ENCODE data around the gene COL20A1.

Gene COL20A1

GRCh38 chr20:63311833-63312243 lies 18.9 kb downstream of the COL20A1 start:
- no peak overlapping the region for H3K4me3 Mint-ChIP-seq
- no peaks in the 10 kb centered on the region for H3K9me3 Mint-ChIP-seq
- H3K27ac Mint-ChIP-seq, result no peak overlapping the region
- H3K4me1 Mint-ChIP-seq (ENCODE audit: low read depth), result no peaks in the 10 kb centered on the region
- H3K27me3 Mint-ChIP-seq (ENCODE audit: low read depth), result no peaks in the 10 kb centered on the region
- H3K36me3 Mint-ChIP-seq (ENCODE audit: low read depth), result no peaks in the 10 kb centered on the region

DNA sequence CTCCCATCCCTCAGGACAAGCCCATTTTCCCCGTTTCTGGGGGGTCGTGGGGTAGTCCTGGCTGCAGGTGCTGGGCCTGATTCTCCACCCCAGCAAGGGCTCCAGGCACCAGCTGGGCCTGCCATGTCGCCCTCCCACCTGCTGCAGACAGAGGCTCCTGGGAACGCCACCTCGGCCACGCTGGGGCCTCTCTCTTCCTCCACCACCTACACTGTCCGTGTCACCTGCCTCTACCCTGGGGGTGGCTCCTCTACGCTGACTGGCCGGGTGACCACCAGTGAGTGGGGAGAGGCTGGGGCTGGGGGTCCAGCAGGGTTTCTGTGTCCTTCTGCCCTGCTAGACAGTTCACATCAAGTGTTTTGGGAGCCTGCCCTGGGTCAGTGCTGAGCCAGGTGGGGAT lies 19.3 kb downstream of the COL20A1 start:
- no peaks in the 10 kb centered on the region for H3K9me3 Mint-ChIP-seq
- no peak overlapping the region for H3K4me3 Mint-ChIP-seq
- no peaks in the 10 kb centered on the region for H3K4me1 Mint-ChIP-seq (ENCODE audit: low read depth)
- H3K27ac Mint-ChIP-seq, result no peak overlapping the region
- H3K36me3 Mint-ChIP-seq (ENCODE audit: low read depth), result no peaks in the 10 kb centered on the region
- no peaks in the 10 kb centered on the region for H3K27me3 Mint-ChIP-seq (ENCODE audit: low read depth)

DNA sequence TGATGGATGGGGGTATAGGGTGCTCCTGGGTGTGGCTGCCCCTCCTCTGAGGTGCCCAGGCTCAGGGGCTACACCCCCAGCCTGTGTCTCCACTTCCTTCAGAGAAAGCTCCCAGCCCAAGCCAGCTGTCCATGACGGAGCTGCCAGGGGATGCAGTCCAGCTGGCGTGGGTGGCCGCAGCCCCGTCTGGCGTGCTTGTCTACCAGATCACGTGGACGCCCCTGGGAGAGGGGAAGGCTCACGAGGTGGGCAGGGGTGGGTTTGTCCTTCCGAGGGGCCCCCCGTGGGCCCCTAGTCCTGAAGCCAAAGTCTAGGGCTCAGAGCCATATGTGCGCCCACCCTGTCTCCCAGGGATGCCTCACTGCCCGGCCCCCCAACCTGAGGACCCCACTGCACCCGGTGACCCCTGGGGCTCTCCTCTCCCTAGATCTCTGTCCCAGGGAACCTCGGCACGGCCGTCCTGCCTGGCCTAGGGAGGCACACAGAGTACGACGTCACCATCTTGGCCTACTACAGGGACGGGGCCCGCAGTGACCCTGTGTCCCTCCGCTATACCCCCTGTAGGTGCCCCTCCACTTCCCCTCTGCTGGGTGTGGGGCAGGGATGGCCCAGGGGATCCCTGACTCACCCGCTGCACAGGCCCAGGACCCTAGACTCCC lies 19.8 kb downstream of the COL20A1 start:
- Mint-ChIP-seq H3K27ac (no peak overlapping the region), H3K36me3 (ENCODE audit: low read depth) (no peaks in the 10 kb centered on the region), H3K27me3 (ENCODE audit: low read depth) (no peaks in the 10 kb centered on the region), H3K4me1 (ENCODE audit: low read depth) (no peaks in the 10 kb centered on the region), H3K4me3 (no peak overlapping the region), H3K9me3 (no peaks in the 10 kb centered on the region)

GRCh38 chr20:63313349-63314014 lies 20.5 kb downstream of the COL20A1 start:
- no peaks in the 10 kb centered on the region for H3K9me3 Mint-ChIP-seq

DNA sequence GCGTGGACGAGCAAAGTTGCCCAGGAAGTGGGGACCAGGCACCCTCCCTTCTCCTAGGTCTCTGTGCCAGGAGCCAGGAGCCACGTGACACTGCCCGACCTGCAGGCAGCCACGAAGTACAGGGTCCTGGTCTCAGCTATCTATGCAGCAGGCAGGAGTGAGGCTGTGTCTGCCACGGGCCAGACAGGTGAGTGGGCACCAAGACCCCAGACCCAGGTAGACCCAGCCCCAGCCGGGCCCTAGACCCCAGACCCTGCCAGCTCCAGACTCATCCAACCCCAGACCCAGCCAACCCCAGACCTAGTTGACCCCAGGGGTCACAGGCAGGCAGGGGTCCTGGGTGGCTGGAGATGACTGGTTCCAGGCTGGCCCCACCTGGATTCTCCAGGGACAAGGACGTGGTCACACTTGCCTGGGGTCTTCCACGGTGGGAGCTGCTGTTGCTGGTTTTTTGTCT lies 21.1 kb downstream of the COL20A1 start:
- Mint-ChIP-seq H3K27ac (no peak overlapping the region), H3K36me3 (ENCODE audit: low read depth) (no peaks in the 10 kb centered on the region), H3K4me3 (no peak overlapping the region), H3K9me3 (no peaks in the 10 kb centered on the region), H3K4me1 (ENCODE audit: low read depth) (no peaks in the 10 kb centered on the region), H3K27me3 (ENCODE audit: low read depth) (no peaks in the 10 kb centered on the region)

More at GRCh38 chr20:63313349-63314014, 20.5 kb downstream of the COL20A1 start:
- H3K4me3 Mint-ChIP-seq, result no peak overlapping the region
- H3K36me3 Mint-ChIP-seq (ENCODE audit: low read depth), result no peaks in the 10 kb centered on the region
- H3K4me1 Mint-ChIP-seq (ENCODE audit: low read depth), result no peaks in the 10 kb centered on the region
- no peak overlapping the region for H3K27ac Mint-ChIP-seq
- H3K27me3 Mint-ChIP-seq (ENCODE audit: low read depth), result no peaks in the 10 kb centered on the region

GRCh38 chr20:63314566-63315239 lies 21.7 kb downstream of the COL20A1 start:
- no peak overlapping the region for H3K4me3 Mint-ChIP-seq
- H3K4me1 Mint-ChIP-seq (ENCODE audit: low read depth), result no peaks in the 10 kb centered on the region
- no peaks in the 10 kb centered on the region for H3K36me3 Mint-ChIP-seq (ENCODE audit: low read depth)
- no peaks in the 10 kb centered on the region for H3K27me3 Mint-ChIP-seq (ENCODE audit: low read depth)
- H3K9me3 Mint-ChIP-seq, result no peaks in the 10 kb centered on the region
- no peak overlapping the region for H3K27ac Mint-ChIP-seq

GRCh38 chr20:63315240-63315689 lies 22.3 kb downstream of the COL20A1 start:
- Mint-ChIP-seq H3K36me3 (ENCODE audit: low read depth) (no peaks in the 10 kb centered on the region), H3K4me3 (no peak overlapping the region), H3K27me3 (ENCODE audit: low read depth) (no peaks in the 10 kb centered on the region), H3K4me1 (ENCODE audit: low read depth) (no peaks in the 10 kb centered on the region), H3K27ac (no peak overlapping the region), H3K9me3 (no peaks in the 10 kb centered on the region)

GRCh38 chr20:63315731-63316491 lies 22.9 kb downstream of the COL20A1 start:
- no peak overlapping the region for H3K4me3 Mint-ChIP-seq
- no peaks in the 10 kb centered on the region for H3K4me1 Mint-ChIP-seq (ENCODE audit: low read depth)
- H3K27me3 Mint-ChIP-seq (ENCODE audit: low read depth), result no peaks in the 10 kb centered on the region
- no peaks in the 10 kb centered on the region for H3K36me3 Mint-ChIP-seq (ENCODE audit: low read depth)
- no peaks in the 10 kb centered on the region for H3K9me3 Mint-ChIP-seq
- H3K27ac Mint-ChIP-seq, result no peak overlapping the region

- no peaks in the 10 kb centered on the region for H3K9me3 Mint-ChIP-seq
Measured at GRCh38 chr20:63316502-63316921, 23.5 kb downstream of the COL20A1 start.

DNA sequence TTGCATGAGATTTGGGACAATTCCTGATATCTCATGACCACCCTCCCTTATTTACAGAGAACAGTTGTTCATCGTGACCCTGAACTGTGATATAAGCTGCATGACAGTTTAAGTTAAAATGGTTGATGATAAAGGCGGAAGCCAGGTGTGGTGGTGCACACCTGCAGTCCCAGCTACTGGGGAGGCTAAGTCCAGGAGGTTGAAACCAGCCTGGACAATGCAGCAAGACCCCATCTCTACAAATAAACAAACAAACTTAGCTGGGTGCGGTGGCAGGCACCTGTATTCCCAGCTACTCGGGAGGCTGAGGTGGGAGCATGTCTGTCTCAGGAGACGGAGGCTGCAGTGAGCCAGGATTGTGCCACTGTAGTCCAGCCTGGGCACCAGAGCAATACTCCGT lies 24.1 kb downstream of the COL20A1 start:
- Mint-ChIP-seq H3K4me1 (ENCODE audit: low read depth) (no peaks in the 10 kb centered on the region), H3K9me3 (no peaks in the 10 kb centered on the region), H3K4me3 (no peak overlapping the region), H3K36me3 (ENCODE audit: low read depth) (no peaks in the 10 kb centered on the region), H3K27ac (no peak overlapping the region), H3K27me3 (ENCODE audit: low read depth) (no peaks in the 10 kb centered on the region)

More at GRCh38 chr20:63316502-63316921, 23.5 kb downstream of the COL20A1 start:
- H3K36me3 Mint-ChIP-seq (ENCODE audit: low read depth), result no peaks in the 10 kb centered on the region
- no peak overlapping the region for H3K27ac Mint-ChIP-seq
- no peak overlapping the region for H3K4me3 Mint-ChIP-seq
- H3K27me3 Mint-ChIP-seq (ENCODE audit: low read depth), result no peaks in the 10 kb centered on the region
- no peaks in the 10 kb centered on the region for H3K4me1 Mint-ChIP-seq (ENCODE audit: low read depth)

- no peak overlapping the region for H3K27ac Mint-ChIP-seq
- no peaks in the 10 kb centered on the region for H3K27me3 Mint-ChIP-seq (ENCODE audit: low read depth)
- no peaks in the 10 kb centered on the region for H3K9me3 Mint-ChIP-seq
- no peaks in the 10 kb centered on the region for H3K4me1 Mint-ChIP-seq (ENCODE audit: low read depth)
- no peak overlapping the region for H3K4me3 Mint-ChIP-seq
- H3K36me3 Mint-ChIP-seq (ENCODE audit: low read depth), result no peaks in the 10 kb centered on the region
Measured at GRCh38 chr20:63317601-63318291, 24.8 kb downstream of the COL20A1 start.

GRCh38 chr20:63318391-63319163 lies 25.6 kb downstream of the COL20A1 start:
- Mint-ChIP-seq H3K4me3 (no peak overlapping the region), H3K27ac (no peak overlapping the region)

GRCh38 chr20:63319164-63320040 lies 26.4 kb downstream of the COL20A1 start:
- H3K27me3 Mint-ChIP-seq (ENCODE audit: low read depth), result no peaks in the 10 kb centered on the region
- H3K9me3 Mint-ChIP-seq, result no peaks in the 10 kb centered on the region
- H3K36me3 Mint-ChIP-seq (ENCODE audit: low read depth), result no peaks in the 10 kb centered on the region
- H3K27ac Mint-ChIP-seq, result no peak overlapping the region
- no peaks in the 10 kb centered on the region for H3K4me1 Mint-ChIP-seq (ENCODE audit: low read depth)
- H3K4me3 Mint-ChIP-seq, result no peak overlapping the region

More at GRCh38 chr20:63318391-63319163, 25.6 kb downstream of the COL20A1 start:
- H3K4me1 Mint-ChIP-seq (ENCODE audit: low read depth), result no peaks in the 10 kb centered on the region
- H3K9me3 Mint-ChIP-seq, result no peaks in the 10 kb centered on the region
- H3K27me3 Mint-ChIP-seq (ENCODE audit: low read depth), result no peaks in the 10 kb centered on the region
- no peaks in the 10 kb centered on the region for H3K36me3 Mint-ChIP-seq (ENCODE audit: low read depth)

Measured in T-helper 1 cell treated with Interleukin-12 subunit alpha and Interleukin-12 subunit beta and Interleukin-4 antibody, amounts not matched to agents 30 μg/mL and 1 μg/mL, for 36 hours (primary cell).